ENCODE results near the gene KATNAL1.

Gene KATNAL1

DNA sequence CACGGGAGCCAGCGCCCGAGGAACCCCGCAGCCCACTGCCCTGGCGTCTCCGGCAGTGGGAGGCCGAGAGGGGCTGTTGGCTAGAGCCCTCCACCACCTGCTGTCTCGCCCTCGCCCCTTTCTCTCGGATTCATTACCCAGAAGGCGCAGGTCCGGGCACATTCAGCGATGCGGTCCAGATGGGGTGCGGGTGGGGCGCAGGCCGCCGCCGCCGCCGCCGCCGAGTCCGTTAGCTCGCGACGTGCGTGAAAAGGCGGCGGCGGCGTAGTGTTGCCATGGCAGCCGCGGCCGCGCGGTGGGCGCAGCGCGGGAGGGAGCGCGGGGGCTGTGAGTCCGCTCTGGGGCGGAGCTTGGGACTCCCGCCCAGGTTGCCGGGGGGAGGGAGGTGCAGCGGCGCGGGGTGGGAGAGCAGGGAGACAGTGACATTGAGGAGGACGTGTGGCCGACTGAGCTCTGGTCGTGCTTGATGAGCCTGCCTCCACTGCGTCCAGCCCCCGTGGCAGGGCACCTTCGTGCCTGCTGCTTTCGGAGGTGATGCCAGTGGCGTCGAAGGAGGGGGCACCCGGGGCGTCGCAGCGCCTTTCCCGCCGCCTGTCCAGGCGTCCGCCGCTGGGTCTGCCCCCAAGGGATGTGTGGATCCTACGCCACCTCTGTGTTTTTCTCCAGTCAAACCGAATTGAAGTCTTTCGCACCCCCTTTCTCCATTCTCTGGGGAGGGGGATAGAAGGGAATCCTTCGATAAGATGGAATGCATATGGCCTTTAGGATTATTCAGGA is at the start of gene KATNAL1:
Gene KATNAL1, minus strand, starts transcription at position 358 of the 777 bp plus-strand sequence. CDS start 23,774 bp downstream, outside the sequence.
- DNase-seq = peak; percentile 73 to 95 (median 94)

DNA sequence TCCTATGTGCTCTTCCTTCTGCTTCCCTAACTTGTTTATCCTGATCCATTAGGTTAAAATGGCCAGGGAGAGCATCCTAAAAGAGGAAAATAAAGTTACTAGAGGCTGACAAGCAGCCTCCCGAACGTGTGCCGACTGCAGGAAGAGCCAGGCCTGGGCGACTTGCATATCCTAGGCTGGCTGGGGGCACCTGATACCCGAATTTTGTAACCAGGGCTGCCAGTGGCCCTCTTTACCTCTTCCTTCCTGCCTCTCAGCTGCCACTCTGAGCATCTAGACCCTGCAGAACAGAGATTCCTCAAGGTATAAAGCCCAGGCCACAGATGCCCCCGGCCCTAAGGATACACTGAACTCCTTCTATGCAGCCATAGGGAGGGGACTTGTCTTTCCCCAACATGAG is 48.5 kb upstream of the KATNAL1 start:
- DNase-seq = no peak

DNA sequence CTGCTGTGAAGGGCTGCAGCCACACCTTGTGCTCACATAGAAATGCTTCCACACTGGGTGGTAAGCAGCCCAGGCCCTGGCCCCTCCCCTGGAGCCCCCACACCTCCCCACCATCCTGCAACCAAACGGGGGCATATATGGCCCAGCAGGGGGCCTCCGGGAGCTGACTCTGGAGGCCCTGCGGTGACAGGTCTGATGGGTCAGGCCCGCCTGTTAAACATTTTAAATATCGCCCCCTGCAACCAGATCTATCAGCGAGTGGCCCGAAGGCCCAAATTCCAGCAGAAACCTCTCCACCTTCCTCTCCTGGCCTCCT is 48.0 kb upstream of the KATNAL1 start:
- no peak for DNase-seq

DNA sequence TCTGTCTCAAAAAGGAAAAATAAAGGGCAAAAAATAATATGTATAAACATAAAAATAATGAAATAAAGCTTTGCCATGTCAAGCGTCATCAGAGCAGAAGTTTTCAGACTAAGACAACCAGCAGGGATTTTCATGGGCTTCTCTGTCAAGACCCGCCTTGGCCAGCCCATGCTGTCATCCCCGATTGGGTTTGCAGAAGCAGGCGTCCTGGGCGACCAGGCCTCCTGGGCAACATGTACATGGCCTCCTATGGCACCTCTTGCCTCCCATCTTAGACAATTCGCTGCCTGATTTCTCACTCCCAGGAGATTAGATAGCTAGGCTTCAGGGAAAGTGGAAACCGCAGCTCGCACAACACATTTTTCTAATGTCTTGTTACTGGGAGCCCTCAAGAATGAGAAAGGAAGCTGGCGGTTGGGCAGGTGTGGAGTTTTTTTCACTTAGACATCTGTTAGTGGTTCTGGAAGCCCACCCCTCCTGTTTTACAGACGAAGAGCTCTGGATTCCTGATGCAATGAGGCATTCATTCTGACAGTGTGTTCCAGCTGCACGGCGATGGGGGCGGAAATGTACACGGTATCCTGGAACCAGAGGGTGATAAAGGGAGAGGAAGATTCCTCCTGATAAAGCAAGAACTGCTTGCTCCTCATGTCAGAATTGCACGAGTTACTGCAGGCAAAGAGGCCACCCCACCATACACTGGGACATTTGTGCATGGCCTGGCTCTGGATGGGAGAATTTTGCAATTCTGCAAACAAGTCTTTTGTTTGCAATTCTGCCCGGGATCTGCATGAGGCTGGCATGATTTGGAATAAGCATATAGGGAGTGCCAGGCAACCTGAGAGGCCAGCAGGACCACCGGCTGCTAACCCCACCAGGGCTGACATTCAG is 47.4 kb upstream of the KATNAL1 start:
- no peak for DNase-seq

DNA sequence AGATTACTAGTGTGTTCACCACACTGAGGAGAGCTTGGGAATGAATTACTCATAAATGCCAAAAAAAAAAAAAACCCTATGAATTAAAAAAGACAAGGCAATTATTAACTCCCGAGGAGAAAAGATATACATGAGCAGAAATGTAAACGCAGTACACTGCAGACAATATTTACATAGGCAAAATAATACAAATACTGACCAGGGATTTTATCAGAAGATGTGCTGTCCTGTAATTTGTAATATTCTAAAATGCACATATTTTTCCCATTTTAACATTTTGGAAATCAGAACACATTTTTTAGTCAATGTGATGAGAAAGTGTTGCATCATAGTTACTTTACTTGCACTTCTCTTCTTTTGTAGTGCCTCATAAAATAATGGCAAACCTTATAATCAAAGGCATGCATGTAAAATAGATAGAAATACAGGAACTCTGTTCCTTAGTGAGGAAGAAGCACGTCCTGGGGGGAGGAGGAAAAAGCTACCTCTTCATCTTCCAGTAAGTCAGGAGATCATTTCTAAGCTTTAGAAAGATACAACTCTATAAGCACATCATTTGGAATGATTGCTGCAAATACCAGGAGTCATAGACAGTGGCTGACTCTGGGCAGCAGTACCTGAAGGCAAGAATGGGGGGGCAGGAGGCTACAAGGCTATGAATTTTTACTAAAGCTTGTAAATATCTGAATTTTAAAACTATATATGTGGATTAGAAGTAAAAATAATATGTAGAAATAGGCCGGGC is 46.3 kb upstream of the KATNAL1 start:
- DNase-seq = no peak

DNA sequence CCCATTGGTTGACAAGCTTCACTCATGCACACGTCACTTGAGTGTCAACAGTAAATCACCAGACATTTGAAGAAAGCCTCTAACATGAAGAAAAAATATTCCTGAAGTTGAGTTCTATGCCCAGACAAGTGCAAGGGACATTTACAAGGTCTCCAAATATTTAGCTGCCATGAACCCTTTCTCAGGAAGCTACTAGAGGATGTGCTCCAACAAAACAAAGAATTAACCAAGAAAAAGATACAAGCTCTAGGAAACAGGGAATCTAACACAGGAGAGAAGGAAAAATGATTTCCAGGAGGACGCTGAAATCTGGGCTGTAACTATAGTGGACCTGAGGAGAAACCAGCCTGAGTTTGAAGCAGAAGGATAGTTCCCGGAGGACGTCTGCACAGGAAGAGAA is 45.7 kb upstream of the KATNAL1 start:
- DNase-seq = no peak

DNA sequence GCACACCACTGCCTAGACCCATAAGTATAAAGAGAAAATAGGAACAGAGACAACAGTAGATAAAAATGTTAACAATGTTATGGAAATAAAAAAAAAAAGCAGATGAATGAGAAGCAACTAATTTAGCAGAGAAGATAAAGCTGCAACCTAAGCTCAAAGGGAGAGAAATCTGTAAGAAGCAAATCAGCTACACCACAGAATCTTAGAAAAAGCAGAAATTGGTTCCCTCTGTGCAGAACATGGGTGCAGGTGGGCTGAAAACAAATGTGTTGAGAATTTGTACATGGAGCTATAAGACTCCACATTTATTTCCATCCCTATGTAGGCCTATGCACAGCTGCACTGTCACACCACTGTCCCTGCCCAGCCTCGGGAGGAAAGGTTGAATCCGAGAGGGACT is 44.8 kb upstream of the KATNAL1 start:
- no peak for DNase-seq

DNA sequence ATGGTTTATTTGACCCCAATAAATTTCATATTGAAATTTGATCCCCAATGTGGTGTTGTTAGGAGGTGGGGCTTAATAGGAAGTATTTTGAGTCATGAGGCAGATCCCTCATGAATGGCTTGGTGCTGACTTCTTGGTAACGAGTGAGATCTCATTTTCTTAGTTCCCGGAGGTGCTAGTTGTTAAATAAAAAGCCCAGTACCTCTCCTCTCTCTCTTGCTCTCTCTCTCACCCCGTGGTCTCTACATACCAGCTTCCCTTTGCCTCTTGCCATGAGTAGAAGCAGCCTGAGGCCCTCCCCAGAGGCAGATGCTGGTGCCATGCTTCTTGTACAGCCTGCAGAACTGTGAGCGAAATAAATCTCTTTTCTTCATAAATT is 39.4 kb upstream of the KATNAL1 start:
- no peak for DNase-seq

DNA sequence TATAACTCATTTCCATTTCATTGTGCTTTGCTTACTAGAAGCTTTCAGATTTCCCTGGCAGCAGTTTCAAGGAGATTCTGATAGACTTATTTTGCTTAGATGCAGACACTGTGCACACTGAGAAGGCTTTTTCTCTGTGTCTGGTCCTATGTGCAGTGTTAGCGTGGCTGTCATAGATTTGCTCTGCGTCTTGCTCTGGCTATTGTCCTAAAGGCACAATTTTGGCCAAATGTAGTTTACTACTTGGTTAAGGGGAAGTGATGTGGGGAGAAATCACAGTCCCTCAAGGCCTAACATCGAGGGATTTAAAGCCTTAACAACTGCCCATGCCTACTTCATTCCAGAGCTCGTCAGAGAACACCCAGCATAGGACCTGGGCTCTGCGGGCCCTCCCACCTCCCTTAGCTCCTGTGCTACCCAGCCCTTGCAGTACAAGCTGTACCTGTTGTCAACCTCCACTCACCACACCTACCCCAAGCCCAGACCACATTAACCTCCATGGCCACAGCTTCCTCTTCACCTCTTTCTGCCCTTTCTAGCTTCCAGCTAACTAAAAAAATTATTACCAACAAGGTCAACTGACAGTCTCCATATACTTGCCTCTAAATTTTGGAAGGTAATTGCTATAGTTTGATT is 38.9 kb upstream of the KATNAL1 start:
- no peak for DNase-seq

DNA sequence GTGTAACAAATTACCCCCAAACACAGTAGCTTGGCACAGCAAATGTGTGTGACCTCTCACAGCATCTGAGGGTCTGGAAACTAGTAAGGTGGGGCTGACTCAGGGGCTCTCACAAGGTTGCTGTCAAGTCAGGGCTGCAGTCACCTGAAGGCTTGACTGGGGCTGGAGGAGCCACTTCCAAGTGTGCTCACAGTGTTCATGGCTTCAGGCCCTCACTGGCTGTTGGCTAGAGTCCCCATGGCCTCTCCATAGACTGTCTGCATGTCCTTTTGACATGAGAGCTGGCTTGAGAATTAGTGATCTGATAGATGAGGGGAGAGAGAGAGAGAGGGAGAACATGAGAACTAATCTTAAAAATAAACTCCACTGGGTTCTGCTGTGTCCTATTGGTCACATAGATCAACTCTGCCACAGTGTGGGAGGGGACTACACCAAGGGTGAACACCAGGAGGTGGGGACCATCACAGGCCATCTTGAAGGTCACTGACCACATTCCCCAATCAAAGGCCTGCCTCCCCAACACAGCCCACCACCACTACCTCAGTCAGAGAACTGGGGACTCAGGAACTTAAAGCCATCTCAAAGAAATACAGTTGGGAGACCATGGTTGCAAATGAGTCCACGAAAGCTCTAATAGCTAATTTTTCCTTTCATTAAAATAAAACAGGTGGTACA is 38.2 kb upstream of the KATNAL1 start:
- no peak for DNase-seq

DNA sequence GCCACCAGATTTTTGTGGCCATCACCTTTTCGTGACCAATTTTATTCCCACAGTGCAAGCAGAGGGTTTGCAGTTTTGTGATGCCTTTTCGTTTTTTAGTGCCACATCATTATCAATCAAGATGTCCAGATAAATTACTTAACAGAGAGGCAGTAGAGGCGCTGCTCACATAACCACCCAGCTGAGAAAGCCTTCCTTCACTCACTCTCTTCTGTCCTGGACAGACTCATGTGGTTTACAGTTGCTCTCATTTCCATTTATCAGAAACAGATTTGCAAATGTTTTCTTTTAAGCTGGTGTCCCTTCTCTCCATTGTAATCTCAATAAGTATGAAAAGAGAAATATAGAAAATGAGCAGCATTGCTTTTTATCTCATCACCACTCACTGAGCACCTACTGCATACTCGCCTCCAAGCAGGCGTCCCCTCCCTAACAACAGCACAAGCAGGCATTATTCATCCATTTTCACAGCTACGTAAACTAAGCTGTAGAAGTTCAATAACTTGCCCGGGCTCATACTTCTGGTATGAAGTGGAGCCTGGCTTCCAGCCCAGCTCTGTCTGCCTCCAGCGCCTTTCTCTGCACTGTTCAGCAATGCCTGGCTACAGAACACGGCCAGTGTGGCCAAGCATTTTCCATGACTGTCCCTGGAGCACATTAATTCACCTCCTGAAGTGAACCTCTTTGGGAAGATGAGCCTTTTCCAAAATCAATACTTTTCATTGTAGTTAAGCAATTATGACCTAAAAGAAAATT is 34.6 kb upstream of the KATNAL1 start:
- peak in 1 of 3 experiments; percentile 7 for DNase-seq

DNA sequence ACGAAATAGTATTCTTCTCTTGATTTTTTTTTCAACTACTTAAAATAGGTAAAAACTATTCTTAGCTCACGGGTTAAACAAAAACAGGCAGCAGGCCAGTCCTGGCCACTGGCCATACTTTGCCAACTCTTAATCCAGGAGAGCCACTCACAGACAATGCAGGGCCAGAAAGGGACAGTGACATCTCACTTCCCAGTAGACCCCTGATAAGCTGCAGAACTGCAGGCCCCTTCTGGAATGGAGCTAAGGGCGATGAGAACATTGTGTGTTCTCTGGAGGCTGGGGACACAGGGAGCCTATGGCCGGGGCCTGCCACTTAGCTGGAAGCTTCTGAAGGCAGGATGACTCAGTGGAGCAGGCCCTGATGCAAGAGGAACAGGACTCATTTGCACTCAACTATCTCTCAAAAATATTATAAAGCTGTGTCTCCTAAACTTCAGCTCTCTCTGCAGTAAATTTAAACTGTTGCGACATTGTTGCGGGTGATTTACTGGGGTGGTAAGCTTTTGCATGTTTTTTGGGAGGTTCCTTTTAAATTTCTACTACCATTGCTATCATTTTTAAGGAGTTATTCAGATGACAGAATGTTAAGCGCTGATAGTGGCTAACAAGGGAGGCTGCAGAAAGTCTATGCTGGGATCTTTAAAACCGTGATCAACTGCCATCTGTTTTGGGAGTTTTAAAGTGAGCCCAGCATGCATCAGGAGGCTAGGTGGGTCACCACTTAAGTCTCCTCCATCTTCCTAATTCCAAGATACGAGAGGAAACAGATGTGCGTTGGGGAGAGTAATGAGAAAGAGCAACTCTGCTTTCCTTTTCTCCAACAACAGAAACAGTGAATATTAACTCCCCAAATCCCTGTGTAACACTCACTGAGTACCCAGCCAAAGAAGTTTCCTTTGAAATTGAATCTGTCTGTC is 33.2 kb upstream of the KATNAL1 start:
- no peak for DNase-seq

DNA sequence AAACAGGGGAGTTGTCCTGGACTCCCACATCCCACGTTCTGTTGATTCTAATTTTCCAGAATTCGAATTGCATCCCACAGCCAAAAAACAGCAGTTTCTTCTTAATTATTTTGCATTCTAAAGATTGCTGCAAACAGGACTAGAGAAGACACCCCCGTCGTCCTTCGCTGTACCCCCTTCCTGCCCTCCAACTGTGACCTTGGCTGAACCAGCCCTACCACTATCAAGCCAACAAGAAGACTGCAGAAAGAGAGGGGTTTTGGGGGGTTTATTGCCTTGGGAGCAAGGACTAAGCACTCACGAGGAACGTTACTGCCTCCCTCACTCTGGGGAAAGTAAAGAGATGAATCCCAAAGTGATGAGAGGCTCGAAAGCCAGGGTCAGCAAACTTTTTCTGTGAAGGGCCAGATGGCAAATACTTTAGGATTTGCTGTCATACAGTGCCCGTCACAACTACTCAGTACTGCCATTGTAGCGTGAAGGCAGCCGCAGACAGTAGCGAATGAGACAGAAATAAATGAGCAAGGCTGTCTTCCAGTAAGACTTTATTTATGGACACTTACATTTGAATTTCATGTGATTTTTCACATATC is 32.5 kb upstream of the KATNAL1 start:
- no peak for DNase-seq

DNA sequence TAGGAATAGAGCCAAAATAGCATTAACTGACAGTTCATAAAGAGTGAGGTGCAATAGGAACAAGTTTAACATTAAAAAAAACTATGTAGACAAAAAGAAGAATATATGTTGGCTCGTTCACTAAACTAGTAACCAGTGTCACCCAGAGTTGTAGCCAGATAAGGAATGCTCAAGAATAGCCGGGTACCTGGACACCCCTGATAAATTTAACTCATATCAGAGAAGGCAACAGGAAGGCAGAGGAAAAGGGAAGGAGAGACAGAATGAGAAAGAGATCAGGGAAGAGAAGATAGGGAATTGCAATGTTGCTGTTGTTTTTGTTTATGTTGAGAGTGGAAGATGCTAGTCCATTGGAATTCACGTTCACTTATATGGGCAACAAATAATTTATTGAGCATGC is 31.6 kb upstream of the KATNAL1 start:
- no peak for DNase-seq

DNA sequence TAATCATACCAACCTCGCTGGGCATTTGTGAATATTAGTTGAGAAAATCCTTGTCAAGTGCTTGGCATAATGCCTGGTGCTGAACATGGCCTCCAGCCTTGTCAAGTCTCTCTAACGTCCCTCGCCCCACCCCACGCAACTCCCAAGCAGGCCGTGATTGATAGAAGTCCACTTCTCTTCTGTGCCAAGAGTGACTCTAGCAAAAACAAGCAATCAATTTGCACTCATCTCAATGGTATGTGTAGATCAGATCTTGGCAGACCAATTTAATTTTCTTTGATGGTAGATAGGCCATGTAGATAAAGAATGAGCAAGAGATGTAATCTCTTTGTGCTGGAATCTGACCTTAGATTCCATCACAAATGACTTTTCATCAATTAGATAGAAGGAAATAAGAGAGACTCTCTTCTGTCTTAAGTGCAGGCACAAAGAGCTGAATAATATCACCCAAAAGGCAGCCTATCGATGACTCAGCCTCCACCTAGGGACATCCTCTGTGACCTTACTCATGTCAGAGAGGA is 31.0 kb upstream of the KATNAL1 start:
- no peak for DNase-seq

DNA sequence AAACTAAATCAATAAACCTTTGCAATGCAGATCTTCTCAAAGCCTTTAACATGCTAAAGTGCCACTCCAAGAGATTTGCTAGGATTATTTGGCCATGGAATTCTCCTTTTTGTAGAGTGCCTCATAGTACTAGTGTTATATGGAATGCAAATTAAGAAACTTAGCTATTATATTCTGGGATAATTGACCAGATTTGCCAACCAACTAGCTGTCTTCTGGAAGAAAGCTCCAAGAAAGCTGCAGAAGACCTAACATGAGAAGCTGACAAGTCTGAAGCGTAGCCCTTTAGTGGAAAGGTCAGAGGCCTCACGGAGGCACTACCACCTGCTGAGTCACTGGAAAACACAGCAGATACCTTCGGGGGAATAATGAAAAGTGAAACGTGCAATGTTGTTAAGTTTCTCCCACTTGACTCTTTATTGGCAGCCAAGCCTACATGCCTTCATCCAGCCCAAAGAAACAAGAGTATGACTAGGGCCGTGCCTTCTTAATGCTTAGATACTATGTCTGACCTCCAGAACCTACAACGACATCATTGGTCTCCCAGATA is 29.8 kb upstream of the KATNAL1 start:
- no peak for DNase-seq

DNA sequence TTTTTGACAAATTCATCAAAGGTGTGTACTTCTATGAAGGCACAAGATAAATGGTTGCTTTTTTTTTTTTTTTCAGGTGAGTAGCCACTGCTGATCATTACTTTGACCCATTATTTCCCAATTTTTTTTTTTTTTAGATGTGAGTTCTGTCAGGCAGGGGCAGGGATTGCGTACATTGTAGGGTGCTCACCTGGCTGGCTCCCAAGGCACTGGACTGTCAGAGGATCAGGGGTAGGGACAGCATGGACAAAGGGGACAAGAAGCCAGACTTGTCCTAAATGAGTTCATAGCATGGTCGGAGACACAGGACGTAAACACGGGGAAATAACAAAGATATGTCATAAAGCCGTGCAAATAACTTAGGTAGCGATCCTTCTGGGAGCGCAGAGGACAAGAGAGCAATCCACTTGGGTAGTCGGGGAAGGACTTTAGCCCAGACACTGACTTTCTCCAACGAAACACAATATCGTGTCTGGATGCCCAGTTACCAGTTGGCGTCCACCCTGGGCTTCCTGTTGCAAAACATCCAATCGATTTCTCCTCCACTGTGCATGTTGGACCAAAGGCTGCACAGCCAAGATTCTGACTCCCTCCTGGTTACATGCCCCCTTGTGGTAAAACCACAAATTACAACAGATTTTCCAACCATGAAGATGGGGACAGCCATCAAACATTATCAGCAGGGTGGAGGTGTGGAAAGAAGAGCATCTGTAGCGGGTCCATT is 27.5 kb upstream of the KATNAL1 start:
- DNase-seq = peak in 2 of 3 experiments; percentile 33 to 43

DNA sequence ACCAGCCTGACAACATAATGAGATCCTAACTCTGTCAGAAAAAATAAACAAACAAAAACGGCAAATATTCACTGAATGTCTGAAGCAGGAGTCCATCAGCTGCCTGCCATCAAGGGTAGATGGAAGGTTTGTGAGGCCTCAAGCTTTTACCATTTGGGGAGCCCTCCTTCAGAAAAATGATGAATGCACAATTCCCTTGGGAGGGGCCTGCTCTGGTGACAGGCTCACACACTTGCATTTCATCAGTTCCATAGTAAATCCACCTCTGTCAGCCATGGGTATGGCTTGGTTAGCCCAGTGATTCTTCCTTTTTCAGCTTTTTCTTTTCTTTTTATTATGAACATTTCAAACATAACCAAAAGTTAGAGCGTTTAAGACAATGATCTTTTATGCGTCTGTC is 26.3 kb upstream of the KATNAL1 start:
- DNase-seq = peak in 1 of 3 experiments; percentile 1
